Loucy (cell line): ENCODE measurements around the gene KLHDC8A.

Source experiments
- EZH2phosphoT487 ChIP-seq: fragments of 200-600 bp; IDR thresholded peaks from 2 replicates; pipeline ENCODE4 v1.6.1; 2018; ENCODE audit warnings: antibody characterized with exemption, mild to moderate bottlenecking, moderate library complexity, borderline replicate concordance
- TF ChIP-seq, protein P1 (sequence below): fragments of 200-600 bp; sonication (generic); conservative IDR thresholded peaks from 2 replicates; pipeline ENCODE4 v1.5.1; 2014; ENCODE audit warnings: mild to moderate bottlenecking, antibody characterized with exemption, low read length

DNA sequence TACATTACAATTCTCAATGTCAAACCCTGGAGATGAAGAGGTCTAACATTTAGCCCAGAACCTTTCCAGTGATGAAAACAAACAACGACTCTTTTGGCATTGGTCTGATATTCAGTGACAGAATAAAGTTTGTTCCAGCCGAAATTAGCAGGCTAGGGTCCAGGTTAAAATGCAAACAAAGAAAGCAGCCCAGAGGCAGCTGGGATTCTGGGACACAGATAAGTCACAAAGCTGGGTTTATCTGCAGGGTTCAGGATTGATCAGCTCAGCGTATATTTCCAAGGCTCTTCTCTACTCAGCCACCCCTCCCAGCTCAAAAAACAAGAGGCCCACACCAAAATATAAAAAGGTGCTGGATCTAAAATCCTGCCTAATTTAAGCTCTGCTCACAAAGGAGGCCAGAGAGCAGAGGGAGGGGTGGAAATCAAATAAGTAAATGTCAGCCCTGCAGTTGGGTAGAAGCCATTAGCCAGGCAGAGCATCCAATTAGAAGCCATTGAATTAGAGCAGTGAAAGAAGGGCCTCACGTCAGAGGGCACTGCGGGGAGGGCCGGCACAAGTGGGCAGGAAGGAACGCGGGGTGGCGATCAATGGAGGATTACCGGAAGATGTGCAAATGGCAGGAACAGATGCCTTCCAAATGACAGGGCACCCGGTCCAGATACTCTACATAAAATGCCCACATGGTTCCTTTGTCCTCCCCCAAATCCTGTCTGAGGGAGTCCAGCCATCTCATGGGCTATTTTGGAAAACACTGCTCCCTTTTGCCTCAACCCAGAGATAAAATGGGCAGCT is 3.2 kb upstream of the KLHDC8A start:
- TF ChIP-seq, protein P1, sequence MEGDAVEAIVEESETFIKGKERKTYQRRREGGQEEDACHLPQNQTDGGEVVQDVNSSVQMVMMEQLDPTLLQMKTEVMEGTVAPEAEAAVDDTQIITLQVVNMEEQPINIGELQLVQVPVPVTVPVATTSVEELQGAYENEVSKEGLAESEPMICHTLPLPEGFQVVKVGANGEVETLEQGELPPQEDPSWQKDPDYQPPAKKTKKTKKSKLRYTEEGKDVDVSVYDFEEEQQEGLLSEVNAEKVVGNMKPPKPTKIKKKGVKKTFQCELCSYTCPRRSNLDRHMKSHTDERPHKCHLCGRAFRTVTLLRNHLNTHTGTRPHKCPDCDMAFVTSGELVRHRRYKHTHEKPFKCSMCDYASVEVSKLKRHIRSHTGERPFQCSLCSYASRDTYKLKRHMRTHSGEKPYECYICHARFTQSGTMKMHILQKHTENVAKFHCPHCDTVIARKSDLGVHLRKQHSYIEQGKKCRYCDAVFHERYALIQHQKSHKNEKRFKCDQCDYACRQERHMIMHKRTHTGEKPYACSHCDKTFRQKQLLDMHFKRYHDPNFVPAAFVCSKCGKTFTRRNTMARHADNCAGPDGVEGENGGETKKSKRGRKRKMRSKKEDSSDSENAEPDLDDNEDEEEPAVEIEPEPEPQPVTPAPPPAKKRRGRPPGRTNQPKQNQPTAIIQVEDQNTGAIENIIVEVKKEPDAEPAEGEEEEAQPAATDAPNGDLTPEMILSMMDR = no peak
- no peak for TF ChIP-seq EZH2phosphoT487
